Measurements from ENCODE around the gene CLC. TPM values are rescaled to one million over a fixed set of nuclear protein-coding genes. Genes with fewer than 3 reads are reported as not detected.
A peak's percentile ranks its signal among the peaks of the same experiment; 100 is the strongest.

The CLC gene
- total and polyA plus RNA-seq, 2 of the 8 experiments (the other 6 are each of a cell fraction or from before 2014, with no cell fraction given), result 6.4 to 12.4 TPM

GRCh38 chr19:39737351-39737750 lies 478 bp downstream of the CLC start:
- no peak overlapping the region for H2BK15ac ChIP-seq (ENCODE audit: low read length)
- H3K4me2 ChIP-seq (ENCODE audit: insufficient read depth in 1 of 2, low read depth in 2 of 2, low read length in 2 of 2), result no peak overlapping the region; a peak in 1 of 4 replicates
- no peaks in the 10 kb centered on the region for H4K20me1 ChIP-seq (replicated peaks in 1 of 2; ENCODE audit: control insufficient read depth in 1 of 2, insufficient read depth in 2 of 2, low read length in 2 of 2)
- ChIA-PET CTCF (ENCODE audit: partially characterized antibody) (no interaction called here), POLR2A (ENCODE audit: partially characterized antibody) (no interaction called here)
- no peaks in the 10 kb centered on the region for H3K36me3 ChIP-seq (ENCODE audit: control insufficient read depth in 2 of 4, insufficient read depth in 4 of 4, low read length in 3 of 4)
- H3K18ac ChIP-seq (ENCODE audit: extremely low read depth, low read length), result no peak overlapping the region
- H2AK5ac ChIP-seq (ENCODE audit: low read depth, low read length), result no peak overlapping the region
- WGBS, 2 experiments (ENCODE audit: extremely low coverage in 1 of 2, insufficient coverage in 1 of 2, insufficient read length in 1 of 2, insufficient replicate concordance in 2 of 2, low coverage in 1 of 2, low lambda C conversion rate in 2 of 2, missing lambda C conversion rate in 1 of 2), result 81% methylated on average over 3 of the region's 3 CpGs; no CpG with 5 or more reads in 1 of the 2 experiments
- no peak overlapping the region for H3K14ac ChIP-seq (ENCODE audit: insufficient read length)
- H3K23me2 ChIP-seq (ENCODE audit: low read depth, low read length), result no peaks in the 10 kb centered on the region
- no peak overlapping the region for H3K56ac ChIP-seq (replicated peaks; ENCODE audit: insufficient read length, low read depth, low read length)
- no peaks in the 10 kb centered on the region for H3K9me3 ChIP-seq (ENCODE audit: insufficient read depth in 2 of 2, low read depth in 1 of 2, low read length in 1 of 2)
- no peak overlapping the region for H3K4ac ChIP-seq (replicated peaks; ENCODE audit: insufficient read length, low read depth, low read length)
- no peak overlapping the region for H2BK120ac ChIP-seq (replicated peaks; ENCODE audit: low read depth, low read length)
- no peak overlapping the region for H4K91ac ChIP-seq (replicated peaks; ENCODE audit: insufficient read length, low read length)
- DNase-seq (ENCODE audit: low read depth in 1 of 2, low spot score in 2 of 2), result no peak
- no peak overlapping the region for H4K5ac ChIP-seq (ENCODE audit: insufficient read length, low read depth, low read length)
- no peak overlapping the region for H3K23ac ChIP-seq (ENCODE audit: insufficient read length)
- no peak overlapping the region for H3K9ac ChIP-seq (replicated peaks in 1 of 4; ENCODE audit: extremely low read depth in 1 of 4, low read depth in 3 of 4, low read length in 3 of 4)
- H4K8ac ChIP-seq (ENCODE audit: extremely low read depth, insufficient read depth, low read length), result no peak overlapping the region
- H3K27ac ChIP-seq (ENCODE audit: low read depth, low read length), result no peak overlapping the region
- no peak overlapping the region for H3K4me3 ChIP-seq (ENCODE audit: extremely low read depth in 1 of 4, insufficient read depth in 2 of 4, low read depth in 3 of 4, low read length in 4 of 4)
- no peaks in the 10 kb centered on the region for H3K79me2 ChIP-seq (ENCODE audit: control insufficient read depth in 1 of 2, insufficient read depth in 2 of 2, low read length in 2 of 2)
- 0 out of 2 replicates have a peak overlapping the region, but pooled peaks have one; percentile 25 for H2BK20ac ChIP-seq (ENCODE audit: low read length)
- no peak overlapping the region for H2AFZ ChIP-seq (ENCODE audit: low read length)
- no peaks in the 10 kb centered on the region for H3K79me1 ChIP-seq (ENCODE audit: low read depth, low read length)
- peaks cover 0 to 3% (median under 1%) of the 10 kb centered on the region in 4 experiments; a peak in 2 of 7 replicates for H3K4me1 ChIP-seq (replicated peaks in 1 of 4; ENCODE audit: control insufficient read depth in 3 of 4, insufficient read depth in 4 of 4, low read length in 3 of 4)
- no peak for FAIRE-seq
- no peak overlapping the region; the same call in 1 of the 2 replicates for H2BK12ac ChIP-seq (ENCODE audit: low read depth, low read length)
- H2BK5ac ChIP-seq (ENCODE audit: low read depth, low read length), result no peak overlapping the region
- no peaks in the 10 kb centered on the region; a peak in 1 of 7 replicates for H3K27me3 ChIP-seq (replicated peaks in 1 of 4; ENCODE audit: control insufficient read depth in 3 of 4, extremely low read depth in 1 of 4, insufficient read depth in 3 of 4, low read length in 3 of 4)
- TF ChIP-seq GTF2F1 (IDR thresholded peaks at IDR 0.05; ENCODE audit: borderline replicate concordance, low read depth, low read length) (no peak), TBP (IDR thresholded peaks at IDR 0.05; ENCODE audit: low read depth, low read length) (no peak), SIRT6 (IDR thresholded peaks at IDR 0.05; ENCODE audit: low read length) (no peak)
